Measurements from ENCODE around the gene NAT16. TPM values are rescaled to one million over a fixed set of nuclear protein-coding genes. Genes with fewer than 3 reads are reported as not detected.

NAT16 gene
- total RNA-seq, 4 donors from 2014 or later, result not detected

GRCh38 chr7:101140339-101140699, 39.8 kb downstream of the NAT16 start:
- in situ Hi-C loops (cut with MboI; ENCODE audit: low sequenced_read_pairs in 4 of 4) (loop anchor here (5.0 to 10.0 kb wide), 4 partner anchors 52 to 144 kb away; no protein-coding TSS in a partner anchor), intact Hi-C loops (cut with DNase I; ENCODE audit: low total_unique reads) (no loop called here)
- ATAC-seq (no peak), DNase-seq (no peak)
- Histone ChIP-seq H3K27ac (no peak overlapping the region), H3K4me3 (no peak overlapping the region), H3K27me3 (no peaks in the 10 kb centered on the region), H3K4me1 (peaks cover 0 to 8% of the 10 kb centered on the region in 2 donors), H3K9me3 (no peaks in the 10 kb centered on the region), H3K36me3 (no peaks in the 10 kb centered on the region)
- no peak for TF ChIP-seq CTCF (IDR thresholded peaks at IDR 0.05 in 4 of 5, conservative IDR thresholded peaks at IDR 0.05 in 1 of 5)
- no peak for TF ChIP-seq POLR2A (IDR thresholded peaks at IDR 0.05)

- Histone ChIP-seq H3K4me1 (peaks cover 0 to 8% of the 10 kb centered on the region in 2 donors), H3K27ac (peak overlapping the region; percentile 47 to 69 (median 67)), H3K27me3 (no peaks in the 10 kb centered on the region), H3K4me3 (peak overlapping the region in 3 of 4 donors; percentile 10 to 27 (median 18)), H3K36me3 (no peaks in the 10 kb centered on the region), H3K9me3 (no peaks in the 10 kb centered on the region)
- peak; percentile 91 to 98 for ATAC-seq
- intact Hi-C loops (cut with DNase I; ENCODE audit: low total_unique reads) (loop anchor here (1.0 kb wide), 1 partner anchor 44 kb away; no protein-coding TSS in a partner anchor), in situ Hi-C loops (cut with MboI; ENCODE audit: low sequenced_read_pairs in 4 of 4) (loop anchor here in 2 of 4 donors (5.0 to 10.0 kb wide), 2 partner anchors 46 to 54 kb away; partner anchors contain the start of gene TRIM56 (in 1 of the 2))
- TF ChIP-seq CTCF (IDR thresholded peaks at IDR 0.05 in 4 of 5, conservative IDR thresholded peaks at IDR 0.05 in 1 of 5), result peak; percentile 67 to 82 (median 76)
- TF ChIP-seq POLR2A (IDR thresholded peaks at IDR 0.05), result no peak
- peak; percentile 65 to 84 for DNase-seq
Observed at GRCh38 chr7:101138213-101138870, 41.8 kb downstream of the NAT16 start.

GRCh38 chr7:101137651-101138212, 42.4 kb downstream of the NAT16 start:
- peak overlapping the region; percentile 47 to 69 (median 67) for H3K27ac ChIP-seq
- DNase-seq, result no peak
- peak overlapping the region in 1 of 4 donors; percentile 18 for H3K4me3 ChIP-seq
- H3K9me3 ChIP-seq, result no peaks in the 10 kb centered on the region
- H3K4me1 ChIP-seq, result peaks cover 0 to 8% of the 10 kb centered on the region in 2 donors
- no peak for TF ChIP-seq POLR2A (IDR thresholded peaks at IDR 0.05)
- no peak for TF ChIP-seq CTCF (IDR thresholded peaks at IDR 0.05 in 4 of 5, conservative IDR thresholded peaks at IDR 0.05 in 1 of 5)
- H3K27me3 ChIP-seq, result no peaks in the 10 kb centered on the region
- H3K36me3 ChIP-seq, result no peaks in the 10 kb centered on the region
- ATAC-seq, result no peak
- intact Hi-C loops (cut with DNase I; ENCODE audit: low total_unique reads), result loop anchor here (1.0 kb wide), 1 partner anchor 43 kb away; no protein-coding TSS in a partner anchor
- in situ Hi-C loops (cut with MboI; ENCODE audit: low sequenced_read_pairs in 4 of 4), result loop anchor here in 2 of 4 donors (5.0 to 10.0 kb wide), 2 partner anchors 45 to 53 kb away; partner anchors contain the start of gene TRIM56 (in 1 of the 2)

- Histone ChIP-seq H3K4me3 (no peak overlapping the region), H3K27me3 (no peaks in the 10 kb centered on the region), H3K9me3 (no peaks in the 10 kb centered on the region), H3K27ac (no peak overlapping the region), H3K36me3 (no peaks in the 10 kb centered on the region), H3K4me1 (peaks cover 0 to 8% of the 10 kb centered on the region in 2 donors)
- in situ Hi-C loops (cut with MboI; ENCODE audit: low sequenced_read_pairs in 4 of 4), result loop anchor here in 1 of 4 donors (10.0 kb wide), 1 partner anchor 50 kb away; the partner anchor contains the start of gene TRIM56
- ATAC-seq (no peak), DNase-seq (no peak)
- intact Hi-C loops (cut with DNase I; ENCODE audit: low total_unique reads), result no loop called here
- TF ChIP-seq POLR2A (IDR thresholded peaks at IDR 0.05), result no peak
- TF ChIP-seq CTCF (IDR thresholded peaks at IDR 0.05 in 4 of 5, conservative IDR thresholded peaks at IDR 0.05 in 1 of 5), result no peak
Observed at GRCh38 chr7:101134399-101134980, 45.6 kb downstream of the NAT16 start.

All from gastrocnemius medialis (tissue), 4 donors.